Thyroid gland (tissue), 4 donors: ENCODE measurements around the gene H1-8. TPM values are rescaled to one million over a fixed set of nuclear protein-coding genes. Genes with fewer than 3 reads are reported as not detected.

Experiments used
- DNase-seq, 2 donors: peaks; one replicate each; pipeline ENCODE4 v3.0.0-alpha.2; 2019
- H3K27ac ChIP-seq, 3 donors: fragments of 200-600 bp; sonication (generic); 1 replicate in 2 of 3; 2 replicates in 1 of 3; pipeline ENCODE4 v1.5.1; 2016 to 2019; ENCODE audit warnings: mild to moderate bottlenecking in 1 of 3, moderate library complexity in 1 of 3
- H3K27me3 ChIP-seq: fragments of 200-600 bp; sonication (generic); one replicate; pipeline ENCODE4 v1.5.1; 2019
- H3K36me3 ChIP-seq, 2 donors: fragments of 200-600 bp; sonication (generic); one replicate each; pipeline ENCODE4 v1.5.1; 2016 to 2019
- H3K4me1 ChIP-seq, 2 donors: fragments of 200-600 bp; sonication (generic); one replicate each; pipeline ENCODE4 v1.5.1; 2017 to 2019
- H3K4me3 ChIP-seq, 3 donors: fragments of 200-600 bp; sonication (generic); replicated peaks in 1 of 3; 1 replicate in 2 of 3; 2 replicates in 1 of 3; pipeline ENCODE4 v1.5.1; 2016; ENCODE audit warnings: mild to moderate bottlenecking in 1 of 3
- H3K9me3 ChIP-seq: fragments of 200-600 bp; sonication (generic); one replicate; pipeline ENCODE4 v1.5.1; 2017
- POLR2A ChIP-seq, 2 donors: fragments of 450-650 bp; IDR thresholded peaks; one replicate each; pipeline ENCODE4 v1.6.1; 2017; ENCODE audit warnings: antibody characterized with exemption in 2 of 2, mild to moderate bottlenecking in 2 of 2, moderate library complexity in 1 of 2
- WGBS, 2 donors: methylation state at CpG; one replicate each; pipeline ENCODE4 v1.1.5; 2017; 5-methylcytosine and 5-hydroxymethylcytosine counted together
- intact Hi-C: fragments of 100-400 bp; cut with DNase I; formaldehyde crosslinking; loops from one replicate; pipeline ENCODE4 v1.15.1; 2023
- total RNA-seq, 4 donors: library from RNA; depleted of rRNA; stranded (reverse); fragments of >200 nt; gene quantifications; one replicate each; pipeline ENCODE4 v1.2.3, GENCODE V29; 2016
- TF ChIP-seq, protein P1 (sequence below), 6 experiments: fragments of 200-600 bp in 3 of 6; fragments of 450-650 bp in 3 of 6; sonication (generic) in 3 of 6; IDR thresholded peaks; one replicate each; pipeline ENCODE4 v1.5.1; 2016 to 2019; ENCODE audit warnings: antibody characterized with exemption in 6 of 6, mild to moderate bottlenecking in 2 of 6, inconsistent platforms in 1 of 6, moderate library complexity in 1 of 6

Gene H1-8
- total RNA-seq, 4 donors from 2014 or later: not detected

DNA sequence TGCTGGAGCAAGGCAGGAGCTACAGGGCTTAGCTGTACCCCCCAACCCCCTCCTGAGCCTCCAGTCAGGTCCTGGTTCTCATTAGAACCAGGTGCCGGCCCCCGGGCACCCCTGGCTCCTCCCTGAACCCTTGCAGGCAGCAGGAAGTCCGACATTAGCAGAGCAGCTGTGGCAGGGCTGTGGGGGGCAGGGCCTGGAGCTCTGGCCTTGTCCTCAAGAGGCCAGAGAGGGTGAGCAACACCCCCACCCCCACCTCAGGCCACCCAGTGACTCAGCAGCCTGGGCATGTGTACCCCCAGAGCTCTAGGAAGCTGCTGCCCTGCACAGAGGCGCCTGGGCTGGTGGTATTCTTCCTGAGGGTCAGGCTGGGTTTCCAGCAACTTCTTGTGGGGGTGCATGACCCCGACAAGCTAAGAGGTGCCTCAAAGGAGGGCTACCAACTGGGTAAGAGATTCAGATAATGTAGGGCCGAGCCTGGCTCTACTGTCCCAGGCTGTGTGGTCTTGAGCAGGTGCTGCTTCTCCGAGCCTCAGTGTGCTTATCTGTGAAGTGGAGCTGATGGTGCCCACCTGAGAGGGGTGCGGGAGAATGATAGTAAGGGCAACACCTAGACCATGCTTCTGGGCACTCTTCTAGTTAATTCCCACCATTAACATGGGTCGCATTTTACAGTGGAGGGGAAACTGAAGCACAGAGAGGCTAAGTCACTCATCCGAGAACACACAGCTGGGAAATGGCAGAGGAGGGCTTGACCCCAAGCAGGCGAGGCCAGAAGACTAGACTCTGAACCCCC lies 16.0 kb downstream of the H1-8 start:
- Histone ChIP-seq H3K27me3 (no peaks in the 10 kb centered on the region), H3K4me1 (peaks cover 25 to 74% of the 10 kb centered on the region in 2 donors), H3K27ac (peak overlapping the region in 1 of 3 donors; percentile 45), H3K36me3 (peaks cover 6 to 18% of the 10 kb centered on the region in 2 donors), H3K4me3 (no peak overlapping the region), H3K9me3 (no peaks in the 10 kb centered on the region)
- DNase-seq: peak; percentile 42 to 43
- WGBS, 2 donors: 95 to 100% methylated on average over 5 to 7 of the region's 11 CpGs
- TF ChIP-seq POLR2A (IDR thresholded peaks at IDR 0.05): no peak
- TF ChIP-seq, protein P1, sequence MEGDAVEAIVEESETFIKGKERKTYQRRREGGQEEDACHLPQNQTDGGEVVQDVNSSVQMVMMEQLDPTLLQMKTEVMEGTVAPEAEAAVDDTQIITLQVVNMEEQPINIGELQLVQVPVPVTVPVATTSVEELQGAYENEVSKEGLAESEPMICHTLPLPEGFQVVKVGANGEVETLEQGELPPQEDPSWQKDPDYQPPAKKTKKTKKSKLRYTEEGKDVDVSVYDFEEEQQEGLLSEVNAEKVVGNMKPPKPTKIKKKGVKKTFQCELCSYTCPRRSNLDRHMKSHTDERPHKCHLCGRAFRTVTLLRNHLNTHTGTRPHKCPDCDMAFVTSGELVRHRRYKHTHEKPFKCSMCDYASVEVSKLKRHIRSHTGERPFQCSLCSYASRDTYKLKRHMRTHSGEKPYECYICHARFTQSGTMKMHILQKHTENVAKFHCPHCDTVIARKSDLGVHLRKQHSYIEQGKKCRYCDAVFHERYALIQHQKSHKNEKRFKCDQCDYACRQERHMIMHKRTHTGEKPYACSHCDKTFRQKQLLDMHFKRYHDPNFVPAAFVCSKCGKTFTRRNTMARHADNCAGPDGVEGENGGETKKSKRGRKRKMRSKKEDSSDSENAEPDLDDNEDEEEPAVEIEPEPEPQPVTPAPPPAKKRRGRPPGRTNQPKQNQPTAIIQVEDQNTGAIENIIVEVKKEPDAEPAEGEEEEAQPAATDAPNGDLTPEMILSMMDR (IDR thresholded peaks at IDR 0.05): no peak
- intact Hi-C loops: no loop called here

DNA sequence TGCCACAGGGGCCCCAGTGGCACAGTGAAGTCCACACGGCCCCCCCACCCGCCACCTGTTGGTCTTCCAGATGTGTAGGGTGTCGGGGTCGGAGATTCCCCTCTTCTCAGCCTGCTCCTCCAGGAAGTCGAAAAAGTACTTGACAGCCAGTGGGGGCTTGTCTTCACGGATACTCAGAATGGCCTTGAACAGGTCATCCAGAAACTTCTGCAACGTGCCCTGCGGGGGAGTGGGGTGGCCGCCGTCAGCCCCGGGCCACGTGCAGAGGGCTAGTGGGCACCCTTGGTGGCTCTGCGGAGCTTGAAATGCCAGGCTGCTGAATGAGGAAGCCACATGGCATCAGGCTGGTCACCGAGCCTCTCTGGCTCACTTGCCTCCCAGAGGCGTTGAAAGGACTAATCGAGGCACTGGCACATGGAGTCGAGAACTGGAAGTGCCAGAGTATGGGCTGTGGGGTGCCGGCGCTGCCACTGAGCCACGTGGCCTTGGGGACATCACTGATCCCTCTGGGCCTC lies 16.6 kb downstream of the H1-8 start:
- Histone ChIP-seq H3K27ac (peak overlapping the region in 1 of 3 donors; percentile 74), H3K9me3 (no peaks in the 10 kb centered on the region), H3K4me3 (no peak overlapping the region), H3K36me3 (peaks cover 6 to 18% of the 10 kb centered on the region in 2 donors), H3K27me3 (no peaks in the 10 kb centered on the region), H3K4me1 (peaks cover 27 to 72% of the 10 kb centered on the region in 2 donors)
- DNase-seq: no peak
- intact Hi-C loops: no loop called here
- 93% methylated on average over 5 to 6 of the region's 20 CpGs for WGBS, 2 donors
- TF ChIP-seq, protein P1 (IDR thresholded peaks at IDR 0.05): no peak
- TF ChIP-seq POLR2A (IDR thresholded peaks at IDR 0.05): no peak

DNA sequence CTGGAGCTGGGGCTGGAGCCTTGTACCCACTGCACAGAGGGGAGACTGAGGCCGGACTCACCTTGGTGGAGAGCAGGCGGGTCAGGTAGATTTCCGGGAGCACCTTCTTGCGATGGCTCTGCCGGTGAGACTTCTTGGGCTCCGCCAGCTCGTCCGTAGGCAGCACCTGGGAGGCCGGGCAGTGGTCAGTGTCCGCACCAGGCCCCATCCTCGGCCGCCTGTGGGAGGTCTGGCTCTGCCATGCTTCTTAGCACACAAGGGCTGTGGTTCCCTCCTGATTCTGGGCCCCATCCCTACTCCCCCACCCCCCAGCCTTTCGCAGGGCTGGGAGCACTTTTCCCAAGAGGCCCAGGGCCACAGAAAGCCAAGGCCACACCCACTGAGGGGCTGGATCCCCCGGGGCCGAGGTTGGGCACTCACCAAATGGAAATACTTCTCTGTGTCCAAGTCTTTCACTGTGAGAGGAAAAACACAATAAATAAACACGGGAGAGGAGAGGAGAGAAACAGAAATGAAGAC lies 17.4 kb downstream of the H1-8 start:
- intact Hi-C loops: no loop called here
- H3K36me3 ChIP-seq: peaks cover 6 to 18% of the 10 kb centered on the region in 2 donors
- no peak overlapping the region for H3K4me3 ChIP-seq
- H3K4me1 ChIP-seq: peaks cover 24 to 65% of the 10 kb centered on the region in 2 donors
- H3K9me3 ChIP-seq: no peaks in the 10 kb centered on the region
- TF ChIP-seq, protein P1 (IDR thresholded peaks at IDR 0.05): no peak
- no peak for TF ChIP-seq POLR2A (IDR thresholded peaks at IDR 0.05)
- no peaks in the 10 kb centered on the region for H3K27me3 ChIP-seq
- WGBS, 2 donors: 1 to 43% methylated on average over 4 to 11 of the region's 16 CpGs
- peak in 1 of 2 donors; percentile 23 for DNase-seq
- H3K27ac ChIP-seq: peak overlapping the region; percentile 66 to 75 (median 74)

DNA sequence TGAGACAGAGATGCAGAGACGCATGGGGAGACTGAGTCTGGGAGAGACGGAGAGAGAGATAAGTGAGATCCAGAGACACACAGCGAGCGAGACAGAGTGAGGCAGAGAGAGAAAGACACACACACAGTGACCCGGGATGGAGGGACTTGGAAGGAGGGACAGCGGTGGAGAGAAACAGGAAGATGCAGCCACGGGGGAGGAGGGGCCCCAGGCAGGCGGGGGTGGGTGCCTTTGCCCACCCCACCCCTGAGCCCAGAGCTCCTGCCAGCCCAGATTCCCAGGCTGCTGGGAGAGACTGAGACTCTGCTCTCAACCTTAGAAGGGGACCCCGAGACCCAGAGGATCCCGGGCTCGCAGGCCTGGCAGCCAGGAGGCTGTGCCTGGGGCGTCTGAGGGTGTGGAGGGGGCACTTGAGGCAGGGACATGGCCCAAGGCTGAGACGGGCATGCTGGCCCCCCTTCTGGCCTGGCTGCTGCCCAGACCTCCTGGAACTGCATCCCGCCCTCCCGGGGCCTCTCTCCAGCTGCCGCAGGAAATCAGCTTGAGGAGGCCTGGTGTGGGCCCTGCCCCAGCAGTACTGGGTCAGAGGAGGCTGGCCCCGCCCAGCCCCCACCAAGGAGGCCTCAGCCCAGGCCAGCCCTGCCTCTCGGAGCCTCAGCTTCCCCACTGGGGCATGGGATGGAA lies 18.1 kb downstream of the H1-8 start:
- peaks cover 6 to 15% of the 10 kb centered on the region in 2 donors for H3K36me3 ChIP-seq
- DNase-seq: peak; percentile 93 to 94
- H3K4me1 ChIP-seq: peaks cover 21 to 58% of the 10 kb centered on the region in 2 donors
- H3K4me3 ChIP-seq: no peak overlapping the region
- no peaks in the 10 kb centered on the region for H3K27me3 ChIP-seq
- peak in 1 of 2 donors; percentile 4 for TF ChIP-seq POLR2A (IDR thresholded peaks at IDR 0.05)
- TF ChIP-seq, protein P1 (IDR thresholded peaks at IDR 0.05): no peak
- intact Hi-C loops: no loop called here
- WGBS, 2 donors: 30 to 37% methylated on average over 8 to 11 of the region's 18 CpGs
- no peaks in the 10 kb centered on the region for H3K9me3 ChIP-seq
- H3K27ac ChIP-seq: peak overlapping the region; percentile 66 to 75 (median 74)
